CD4-positive, alpha-beta T cell (primary cell): Measurements from ENCODE around the gene ZBTB20. TPM values are rescaled to one million over a fixed set of nuclear protein-coding genes. Genes with fewer than 3 reads are reported as not detected.

Experiments
- ATAC-seq: fragments of 200-7000 bp; cut with Tn5 transposase; one replicate; pipeline ENCODE4 v1.10.0; 2022; ENCODE audit warnings: mild to moderate bottlenecking; ENCODE audit not compliant: poor library complexity
- CTCF ChIA-PET: fragments of 350-600 bp; sonication (Branson Sonifier 250); formaldehyde crosslinking; loops from one replicate; lab custom pipeline; 2021; ENCODE audit warnings: antibody characterized with exemption, inconsistent platforms; lab: Charles Lee
- POLR2A ChIA-PET: fragments of 350-600 bp; sonication (Branson Sonifier 250); formaldehyde crosslinking; loops from one replicate; lab custom pipeline; 2021; ENCODE audit warnings: antibody characterized with exemption, inconsistent platforms; lab: Charles Lee
- DNase-seq, 14 experiments: peaks; one replicate each; pipeline ENCODE4 v3.0.0-alpha.2; 2013 to 2020; ENCODE audit warnings: mixed read lengths in 2 of 14
- H3K27ac ChIP-seq, 2 donors: one replicate each; pipeline versions ENCODE4 v1.5.1 to v1.7.0; 2013; ENCODE audit warnings: low read length in 2 of 2, low read depth in 1 of 2, mild to moderate bottlenecking in 1 of 2
- H3K27me3 ChIP-seq, 2 experiments: 1 replicate in 1 of 2; 2 replicates in 1 of 2; pipeline versions ENCODE4 v1.6.1 to v1.7.0; 2013; ENCODE audit warnings: low read length in 2 of 2, control low read depth in 1 of 2, mild to moderate bottlenecking in 1 of 2, moderate library complexity in 1 of 2; ENCODE audit not compliant: insufficient read depth in 2 of 2, control insufficient read depth in 1 of 2
- H3K36me3 ChIP-seq: one replicate; pipeline ENCODE4 v1.6.1; 2013; ENCODE audit warnings: low read length, control low read depth; ENCODE audit not compliant: insufficient read depth
- H3K4me1 ChIP-seq: one replicate; pipeline ENCODE4 v1.6.1; 2013; ENCODE audit warnings: low read length, control low read depth; ENCODE audit not compliant: insufficient read depth
- H3K4me3 ChIP-seq: one replicate; pipeline ENCODE4 v1.5.1; 2013; ENCODE audit warnings: mild to moderate bottlenecking, low read length, moderate library complexity
- H3K9me3 ChIP-seq, 2 experiments: 1 replicate in 1 of 2; 2 replicates in 1 of 2; pipeline versions ENCODE4 v1.6.1 to v1.7.0; 2013; ENCODE audit warnings: low read length in 2 of 2, mild to moderate bottlenecking in 2 of 2, control low read depth in 1 of 2, moderate library complexity in 1 of 2; ENCODE audit not compliant: control insufficient read depth in 1 of 2, insufficient read depth in 1 of 2
- H3K27ac Mint-ChIP-seq: one replicate; pipeline ENCODE4 v1.8.0; 2020; ENCODE audit warnings: mixed read lengths
- H3K27me3 Mint-ChIP-seq: one replicate; pipeline ENCODE4 v1.8.0; 2021; ENCODE audit warnings: mixed read lengths
- H3K36me3 Mint-ChIP-seq: one replicate; pipeline ENCODE4 v1.8.0; 2021; ENCODE audit warnings: low read depth, mixed read lengths
- H3K4me1 Mint-ChIP-seq: one replicate; pipeline ENCODE4 v1.8.0; 2021; ENCODE audit warnings: low read depth, mixed read lengths
- H3K4me3 Mint-ChIP-seq: one replicate; pipeline ENCODE4 v1.8.0; 2020; ENCODE audit warnings: mild to moderate bottlenecking, mixed read lengths
- H3K9me3 Mint-ChIP-seq: one replicate; pipeline ENCODE4 v1.8.0; 2020; ENCODE audit warnings: mixed read lengths
- intact Hi-C, 2 experiments: fragments of 100-400 bp; cut with DNase I in 1 of 2; cut with micrococcal nuclease in 1 of 2; formaldehyde crosslinking; loops; one replicate each; pipeline versions ENCODE4 v1.15.1 to v1.9.0; 2023 to 2025; cut with DNase I, micrococcal nuclease
- total RNA-seq, 174 experiments: library from RNA in 2 of 174; stranded (reverse) in 2 of 174; gene quantifications; one replicate each; pipeline ENCODE4 v1.2.3 and lab custom pipeline; 2021 to 2026
- TF ChIP-seq, protein P1 (sequence below): fragments of 200-600 bp; IDR thresholded peaks from one replicate; pipeline ENCODE4 v1.8.0; 2022; ENCODE audit warnings: antibody characterized with exemption, mild to moderate bottlenecking

ZBTB20 gene
- total RNA-seq, 2 experiments from 2014 or later = 41.6 to 47.4 TPM

DNA sequence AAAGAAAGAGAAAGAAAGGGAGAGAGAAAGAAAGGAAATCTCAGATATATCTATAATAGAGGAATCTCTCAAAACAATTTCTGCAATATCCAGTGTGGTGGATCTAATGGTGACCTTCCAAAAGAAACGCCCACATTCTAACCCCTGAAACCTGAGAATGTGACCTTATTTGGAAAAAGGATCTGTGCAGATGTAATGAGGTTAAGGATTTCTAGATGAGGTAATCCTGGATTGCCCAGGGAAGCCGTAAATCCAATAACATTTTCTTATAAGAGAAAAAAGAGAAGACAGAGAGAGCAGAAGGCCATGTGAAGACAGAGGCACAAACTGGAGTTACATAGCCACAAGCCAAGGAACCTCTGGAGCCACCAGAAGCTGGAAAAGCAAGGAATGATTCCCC, 307.6 kb downstream of the ZBTB20 start:
- DNase-seq (no peak), ATAC-seq (no peak)
- no peaks in the 10 kb centered on the region for H3K27me3 Mint-ChIP-seq
- H3K27ac Mint-ChIP-seq = no peak overlapping the region
- peaks cover 30% of the 10 kb centered on the region for H3K36me3 Mint-ChIP-seq
- Histone ChIP-seq H3K36me3 (peaks cover 4% of the 10 kb centered on the region), H3K4me3 (no peak overlapping the region), H3K27ac (no peak overlapping the region), H3K4me1 (no peaks in the 10 kb centered on the region), H3K9me3 (no peaks in the 10 kb centered on the region), H3K27me3 (no peaks in the 10 kb centered on the region)
- TF ChIP-seq, protein P1, sequence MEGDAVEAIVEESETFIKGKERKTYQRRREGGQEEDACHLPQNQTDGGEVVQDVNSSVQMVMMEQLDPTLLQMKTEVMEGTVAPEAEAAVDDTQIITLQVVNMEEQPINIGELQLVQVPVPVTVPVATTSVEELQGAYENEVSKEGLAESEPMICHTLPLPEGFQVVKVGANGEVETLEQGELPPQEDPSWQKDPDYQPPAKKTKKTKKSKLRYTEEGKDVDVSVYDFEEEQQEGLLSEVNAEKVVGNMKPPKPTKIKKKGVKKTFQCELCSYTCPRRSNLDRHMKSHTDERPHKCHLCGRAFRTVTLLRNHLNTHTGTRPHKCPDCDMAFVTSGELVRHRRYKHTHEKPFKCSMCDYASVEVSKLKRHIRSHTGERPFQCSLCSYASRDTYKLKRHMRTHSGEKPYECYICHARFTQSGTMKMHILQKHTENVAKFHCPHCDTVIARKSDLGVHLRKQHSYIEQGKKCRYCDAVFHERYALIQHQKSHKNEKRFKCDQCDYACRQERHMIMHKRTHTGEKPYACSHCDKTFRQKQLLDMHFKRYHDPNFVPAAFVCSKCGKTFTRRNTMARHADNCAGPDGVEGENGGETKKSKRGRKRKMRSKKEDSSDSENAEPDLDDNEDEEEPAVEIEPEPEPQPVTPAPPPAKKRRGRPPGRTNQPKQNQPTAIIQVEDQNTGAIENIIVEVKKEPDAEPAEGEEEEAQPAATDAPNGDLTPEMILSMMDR = no peak
- ChIA-PET CTCF (no interaction called here), POLR2A (no interaction called here)
- H3K4me1 Mint-ChIP-seq = peaks cover 8% of the 10 kb centered on the region
- no peak overlapping the region for H3K4me3 Mint-ChIP-seq
- no peaks in the 10 kb centered on the region for H3K9me3 Mint-ChIP-seq
- intact Hi-C loops = no loop called here

DNA sequence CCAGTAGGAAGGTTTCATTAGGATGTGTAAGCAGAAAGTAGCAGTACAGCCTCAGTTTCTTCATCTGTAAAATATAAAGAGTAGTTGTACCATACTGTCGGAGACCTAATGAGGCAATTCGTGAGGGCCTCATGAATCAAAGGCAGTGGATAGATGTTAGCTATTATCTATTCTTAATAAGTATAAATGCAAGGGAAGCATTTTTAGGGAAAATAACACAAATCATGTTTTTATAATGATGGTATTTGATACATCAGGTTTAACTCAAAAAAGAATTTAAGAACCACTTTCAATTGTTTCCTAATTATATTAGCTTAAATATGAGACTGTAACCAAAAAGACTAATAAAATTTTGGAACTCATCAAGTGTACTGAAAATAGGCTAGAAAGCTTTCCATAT, 309.1 kb downstream of the ZBTB20 start:
- H3K27ac ChIP-seq = no peak overlapping the region
- Mint-ChIP-seq H3K36me3 (peaks cover 27% of the 10 kb centered on the region), H3K4me3 (no peak overlapping the region), H3K27me3 (no peaks in the 10 kb centered on the region), H3K4me1 (peaks cover 8% of the 10 kb centered on the region), H3K9me3 (no peaks in the 10 kb centered on the region), H3K27ac (no peak overlapping the region)
- DNase-seq = no peak
- H3K4me1 ChIP-seq = no peaks in the 10 kb centered on the region
- ChIA-PET POLR2A (no interaction called here), CTCF (no interaction called here)
- H3K36me3 ChIP-seq = peaks cover 4% of the 10 kb centered on the region
- intact Hi-C loops = no loop called here
- no peaks in the 10 kb centered on the region for H3K27me3 ChIP-seq
- ATAC-seq = no peak
- TF ChIP-seq, protein P1 = no peak
- H3K4me3 ChIP-seq = no peak overlapping the region
- H3K9me3 ChIP-seq = no peaks in the 10 kb centered on the region

DNA sequence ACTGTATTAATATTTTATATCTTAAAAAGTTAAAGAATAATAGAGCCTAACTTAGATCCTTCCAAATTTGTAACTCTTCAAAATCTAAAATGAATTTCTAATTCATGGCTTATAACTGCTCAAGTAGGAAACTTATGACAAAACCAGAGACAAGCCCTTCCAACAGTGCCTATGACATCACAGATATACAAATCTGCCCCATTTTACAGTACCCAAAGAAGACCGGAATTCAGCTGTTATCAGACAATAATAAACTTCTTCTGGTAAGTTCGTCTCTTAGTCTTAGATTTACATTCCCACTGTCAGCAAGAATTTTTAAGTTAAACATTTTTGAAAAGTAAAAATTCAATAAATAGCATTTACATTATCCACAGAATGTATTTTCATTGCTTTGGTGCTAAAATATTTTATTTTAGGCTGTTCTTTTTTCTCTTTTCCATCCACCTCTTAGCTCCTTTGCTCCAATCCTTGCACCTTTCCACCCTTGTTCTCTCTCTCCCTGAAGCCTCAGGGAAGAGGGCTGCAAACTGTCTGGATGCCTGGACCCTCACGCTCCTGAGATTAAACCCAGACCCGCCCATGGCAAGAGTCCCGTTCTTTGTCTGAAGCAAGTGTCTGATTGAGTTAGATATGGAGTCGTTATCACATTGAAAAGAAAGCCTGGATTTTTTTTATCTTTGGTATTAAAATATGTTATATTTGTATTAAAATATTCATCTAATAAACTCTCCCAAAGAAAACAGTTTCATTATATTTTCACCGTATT, 312.7 kb downstream of the ZBTB20 start:
- peaks cover 14% of the 10 kb centered on the region for H3K4me1 Mint-ChIP-seq
- TF ChIP-seq, protein P1 = no peak
- peaks cover 15% of the 10 kb centered on the region for H3K36me3 Mint-ChIP-seq
- H3K9me3 Mint-ChIP-seq = no peaks in the 10 kb centered on the region
- intact Hi-C loops = no loop called here
- no peak for ATAC-seq
- ChIA-PET POLR2A (no interaction called here), CTCF (no interaction called here)
- H3K4me1 ChIP-seq = no peaks in the 10 kb centered on the region
- H3K27ac Mint-ChIP-seq = no peak overlapping the region
- no peak overlapping the region for H3K27ac ChIP-seq
- DNase-seq = no peak
- no peaks in the 10 kb centered on the region for H3K27me3 ChIP-seq
- H3K36me3 ChIP-seq = peaks cover 4% of the 10 kb centered on the region
- no peak overlapping the region for H3K4me3 ChIP-seq
- no peaks in the 10 kb centered on the region for H3K9me3 ChIP-seq
- no peak overlapping the region for H3K4me3 Mint-ChIP-seq
- no peaks in the 10 kb centered on the region for H3K27me3 Mint-ChIP-seq
